SK-N-DZ (cell line): ENCODE measurements around the gene SHROOM3.

Experiments
- DNase-seq: peaks from one replicate; pipeline ENCODE4 v3.0.0-alpha.2; 2015; ENCODE audit warnings: low spot score

The SHROOM3 gene

DNA sequence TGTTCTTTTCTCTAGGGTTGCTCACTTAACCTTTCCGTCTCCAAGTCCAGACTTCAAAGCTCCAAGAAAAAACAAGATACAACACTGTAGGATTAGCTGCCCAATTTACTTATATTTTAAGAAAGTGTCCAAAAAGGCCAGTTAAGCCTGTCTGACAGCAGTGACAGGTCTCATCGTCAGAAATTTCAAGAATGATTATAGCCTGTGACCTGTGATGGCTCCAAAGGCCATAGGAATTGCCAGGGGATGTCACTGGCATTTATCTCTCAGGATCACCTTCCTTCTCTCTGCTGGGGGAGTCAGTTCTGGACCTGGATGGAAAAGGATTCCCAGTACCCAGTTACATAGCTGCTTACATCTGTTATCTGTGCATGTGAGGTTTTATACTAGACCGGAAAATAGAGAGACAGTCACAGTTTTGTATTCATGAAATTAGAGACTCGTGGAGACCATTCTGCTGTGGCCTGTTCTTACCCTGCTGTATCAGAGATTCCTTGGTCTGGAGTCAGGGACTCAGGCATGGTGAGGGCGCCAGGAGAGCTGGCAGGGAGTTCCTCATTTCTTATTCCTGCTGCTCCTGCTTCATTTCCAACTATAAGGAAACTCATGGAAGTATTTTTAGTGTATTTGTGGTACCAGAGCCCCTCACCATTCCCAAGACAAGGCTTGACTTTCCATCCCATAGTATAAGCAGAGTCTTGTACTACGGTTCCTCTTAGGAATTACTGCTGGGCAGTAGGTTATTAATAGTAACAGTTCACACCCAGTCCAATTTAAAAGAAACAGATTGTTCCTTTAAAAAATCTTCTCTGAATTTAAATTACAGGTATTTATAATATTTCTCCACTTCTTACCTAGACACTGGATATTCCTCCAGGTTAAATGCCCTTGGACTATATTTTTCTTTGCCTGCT lies 220.8 kb downstream of the SHROOM3 start:
- no peak for DNase-seq

DNA sequence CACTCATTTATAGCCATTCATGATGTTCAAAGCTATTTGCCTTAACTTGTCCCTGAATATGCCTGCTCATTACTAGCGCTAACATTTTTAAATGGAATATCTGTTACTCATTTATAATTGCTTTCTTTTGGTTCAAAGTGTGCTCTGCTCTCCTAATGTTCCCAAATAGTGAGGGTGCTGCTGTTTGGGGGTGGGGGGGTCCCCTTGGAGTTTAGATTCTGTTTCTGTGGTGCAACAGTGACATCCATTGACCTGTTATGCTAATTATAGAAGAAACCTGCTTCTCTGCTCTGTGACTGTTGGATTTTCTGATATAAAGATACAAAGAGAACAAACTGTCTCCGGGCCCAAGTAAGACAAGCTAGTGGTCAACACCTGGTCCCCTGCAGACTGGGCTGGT lies 222.4 kb downstream of the SHROOM3 start:
- no peak for DNase-seq

DNA sequence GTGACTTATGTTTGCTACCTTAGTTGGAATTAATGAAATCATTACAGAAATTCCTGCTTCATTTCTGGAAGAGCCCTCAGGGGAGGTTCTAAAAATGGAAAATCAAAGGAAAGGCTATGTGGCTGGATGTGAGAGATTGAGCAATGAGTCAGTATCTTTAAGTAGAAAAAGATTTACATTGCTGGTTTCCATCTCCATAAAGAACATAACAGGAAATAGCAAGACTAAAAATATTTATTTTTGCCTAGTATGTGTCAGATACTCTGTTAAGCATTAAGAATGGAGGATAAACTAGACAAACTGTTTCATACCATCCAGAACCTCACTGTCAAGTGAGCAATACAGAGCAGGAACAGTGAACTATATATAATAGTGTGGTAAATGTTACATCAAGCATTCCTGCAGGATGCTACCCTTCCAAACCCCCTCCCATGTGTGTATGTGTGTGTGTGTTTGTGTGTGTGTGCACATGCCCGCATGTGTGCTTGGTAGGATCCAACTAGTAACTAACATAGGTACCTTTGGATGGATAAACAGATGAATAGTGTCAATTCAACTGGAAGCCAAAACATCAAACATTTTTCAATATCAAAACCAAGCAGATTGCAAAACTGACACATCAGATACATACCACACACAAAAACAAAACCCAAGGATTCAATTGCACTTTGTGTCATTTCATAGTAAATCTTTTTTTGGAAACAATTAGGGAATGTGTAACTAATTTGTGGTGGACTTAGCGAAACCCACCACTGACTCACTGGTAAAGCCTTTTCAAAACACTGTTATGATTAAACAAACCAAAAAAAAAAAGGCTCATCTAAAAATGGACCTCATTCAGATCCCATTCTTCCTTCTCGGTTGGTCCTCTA lies 223.4 kb downstream of the SHROOM3 start:
- no peak for DNase-seq

DNA sequence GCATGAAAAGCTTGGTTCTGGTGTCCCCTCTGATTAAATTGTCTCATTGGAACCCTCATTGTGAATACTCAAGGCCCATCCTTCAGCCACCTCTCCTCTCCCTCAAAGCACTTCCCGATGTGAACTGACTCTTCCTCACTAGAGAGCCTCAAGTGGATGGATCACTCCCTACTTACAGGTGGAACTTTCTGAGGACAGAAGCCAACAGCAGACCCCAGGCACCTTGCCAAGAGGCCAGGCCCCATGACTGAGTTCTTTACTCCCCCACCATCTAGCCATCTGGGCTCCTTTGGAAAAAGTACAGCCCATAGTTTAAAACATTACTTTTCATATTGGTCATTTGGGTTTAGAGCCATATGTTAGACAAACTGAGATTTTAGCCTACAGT lies 224.1 kb downstream of the SHROOM3 start:
- no peak for DNase-seq

DNA sequence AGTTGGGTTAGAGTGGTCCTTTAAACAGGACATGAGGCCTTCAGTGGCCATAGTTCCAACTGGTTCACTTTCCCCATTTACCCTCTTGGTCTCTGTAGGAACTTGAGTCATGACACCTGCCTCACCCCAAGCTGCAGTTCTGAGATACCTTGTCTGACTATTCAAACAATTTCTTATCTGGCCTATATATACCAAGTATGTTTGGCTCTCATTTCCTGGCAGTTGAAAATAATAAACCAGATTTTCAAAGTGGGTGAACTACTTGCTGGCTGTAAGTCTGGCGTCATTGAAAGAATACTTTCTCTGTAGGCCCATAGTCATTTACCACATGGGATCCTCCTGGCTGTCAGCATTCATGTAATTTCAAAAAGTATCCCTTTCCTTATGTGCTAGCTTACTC lies 228.8 kb downstream of the SHROOM3 start:
- no peak for DNase-seq

DNA sequence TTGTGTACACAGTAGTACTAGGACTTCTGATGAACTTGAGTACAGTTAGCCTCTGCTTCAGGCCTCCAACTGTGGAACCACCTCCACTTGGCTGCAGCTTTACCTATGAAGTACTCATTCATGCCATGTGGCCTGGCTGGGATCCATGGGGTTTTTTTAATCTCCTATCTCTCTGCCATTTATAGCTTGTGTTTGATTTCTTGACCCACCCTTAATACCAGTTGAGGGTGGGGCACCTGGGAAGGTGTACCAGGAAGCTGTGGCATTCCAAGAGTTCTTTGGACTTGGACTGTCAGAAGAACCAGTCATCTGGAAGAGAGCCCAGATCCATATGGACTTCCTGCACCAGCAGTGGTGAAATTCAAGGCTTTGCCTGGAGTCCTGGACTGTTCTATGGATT lies 230.1 kb downstream of the SHROOM3 start:
- no peak for DNase-seq

DNA sequence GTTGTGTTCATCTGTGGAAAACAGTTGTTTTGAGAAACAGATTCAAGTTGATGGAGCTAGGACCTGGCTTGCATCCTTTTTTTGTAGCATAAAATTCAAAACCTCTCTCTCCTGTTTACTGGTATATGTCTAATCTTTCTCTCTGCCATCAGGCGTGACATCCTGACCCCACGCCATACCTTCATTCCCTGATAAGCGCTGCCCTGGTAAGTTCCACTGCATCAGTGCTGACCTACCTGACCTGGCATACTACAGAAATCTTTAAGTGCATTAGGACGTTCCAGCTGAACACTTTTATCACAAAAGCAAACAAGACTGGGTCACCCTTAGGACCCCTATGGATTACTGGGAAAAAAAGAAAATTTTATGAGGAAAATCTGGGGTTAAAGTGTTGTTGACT lies 230.7 kb downstream of the SHROOM3 start:
- no peak for DNase-seq

DNA sequence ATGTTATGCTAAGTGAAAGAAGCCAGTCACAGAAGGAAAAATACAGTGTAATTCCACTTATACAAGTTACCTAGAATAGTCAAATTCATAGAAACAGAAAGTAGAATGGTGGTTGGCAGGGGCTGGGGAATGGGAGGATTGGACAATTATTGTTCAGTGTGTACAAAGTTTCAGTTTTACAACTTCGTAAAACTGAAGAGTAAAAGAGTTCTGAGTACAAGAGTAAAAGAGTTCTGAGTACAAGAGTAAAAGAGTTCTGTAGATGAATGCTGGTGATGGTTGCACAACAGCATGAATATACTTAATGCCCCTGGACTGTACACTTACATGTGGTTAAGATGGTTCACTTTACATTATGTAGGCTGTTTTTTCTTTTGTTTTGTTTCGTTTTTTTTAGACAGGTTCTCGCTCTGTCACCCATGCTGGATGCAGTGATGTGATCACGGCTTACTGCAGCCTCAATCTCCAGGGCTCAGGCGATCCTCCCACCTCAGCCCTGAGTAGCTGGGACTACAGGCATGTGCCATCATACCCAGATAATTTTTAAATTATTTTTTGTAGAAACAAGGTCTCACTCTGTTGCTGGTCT lies 232.0 kb downstream of the SHROOM3 start:
- no peak for DNase-seq

DNA sequence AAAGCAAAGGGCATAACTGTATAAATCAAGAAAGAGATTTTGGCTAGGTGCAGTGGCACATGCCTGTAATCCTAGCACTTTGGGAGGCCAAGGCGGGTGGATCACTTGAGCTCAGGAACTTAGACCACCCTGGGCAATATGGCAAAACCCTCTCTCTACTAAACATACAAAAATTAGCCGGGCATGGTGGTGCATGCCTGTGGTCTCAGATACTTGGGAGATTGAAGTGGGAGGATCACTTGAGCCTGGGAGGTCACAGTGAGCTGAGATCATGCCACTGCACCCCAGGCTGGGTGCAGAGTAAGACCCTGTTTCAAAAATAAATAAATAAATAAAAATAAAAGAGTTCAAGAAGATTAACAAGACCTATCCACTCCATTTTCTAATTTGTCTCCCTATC lies 235.6 kb downstream of the SHROOM3 start:
- no peak for DNase-seq

DNA sequence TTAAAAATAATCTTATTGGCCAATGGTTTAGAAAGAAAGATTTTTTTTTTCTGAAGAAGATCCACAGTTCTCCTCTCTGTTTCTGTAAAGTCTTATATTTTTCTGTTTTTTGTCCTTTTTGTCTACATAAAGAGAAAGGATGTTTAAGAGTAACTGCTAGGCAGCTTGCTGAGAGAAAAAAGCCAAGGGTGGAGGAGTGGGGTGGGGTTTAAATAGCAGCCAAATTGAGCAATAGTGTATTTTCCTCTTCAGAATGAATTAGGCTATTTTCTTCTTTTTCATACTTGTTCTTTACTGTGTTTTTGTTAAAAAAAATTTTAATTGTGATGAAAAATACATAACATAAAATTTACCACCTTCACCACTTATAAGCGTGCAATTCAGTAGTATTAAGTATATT lies 238.3 kb downstream of the SHROOM3 start:
- DNase-seq = no peak

DNA sequence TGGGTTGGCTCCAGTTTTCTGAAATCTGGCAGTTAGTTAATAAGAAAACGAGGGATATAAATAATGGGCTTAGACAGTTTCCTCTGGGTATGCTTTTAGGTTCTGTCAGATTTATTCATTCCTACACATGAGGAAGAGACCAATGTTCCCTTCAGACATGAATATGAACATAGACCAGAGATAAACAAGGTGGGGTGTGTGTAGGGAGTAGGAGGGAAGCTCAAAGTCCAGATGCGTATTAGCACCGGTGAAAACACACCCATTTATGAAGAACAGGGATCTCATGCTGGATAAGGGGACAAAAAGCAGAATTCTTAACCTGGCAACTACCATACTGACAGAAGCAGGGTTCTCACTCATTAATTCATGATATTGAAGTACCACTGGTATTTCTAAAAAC lies 240.0 kb downstream of the SHROOM3 start:
- no peak for DNase-seq

DNA sequence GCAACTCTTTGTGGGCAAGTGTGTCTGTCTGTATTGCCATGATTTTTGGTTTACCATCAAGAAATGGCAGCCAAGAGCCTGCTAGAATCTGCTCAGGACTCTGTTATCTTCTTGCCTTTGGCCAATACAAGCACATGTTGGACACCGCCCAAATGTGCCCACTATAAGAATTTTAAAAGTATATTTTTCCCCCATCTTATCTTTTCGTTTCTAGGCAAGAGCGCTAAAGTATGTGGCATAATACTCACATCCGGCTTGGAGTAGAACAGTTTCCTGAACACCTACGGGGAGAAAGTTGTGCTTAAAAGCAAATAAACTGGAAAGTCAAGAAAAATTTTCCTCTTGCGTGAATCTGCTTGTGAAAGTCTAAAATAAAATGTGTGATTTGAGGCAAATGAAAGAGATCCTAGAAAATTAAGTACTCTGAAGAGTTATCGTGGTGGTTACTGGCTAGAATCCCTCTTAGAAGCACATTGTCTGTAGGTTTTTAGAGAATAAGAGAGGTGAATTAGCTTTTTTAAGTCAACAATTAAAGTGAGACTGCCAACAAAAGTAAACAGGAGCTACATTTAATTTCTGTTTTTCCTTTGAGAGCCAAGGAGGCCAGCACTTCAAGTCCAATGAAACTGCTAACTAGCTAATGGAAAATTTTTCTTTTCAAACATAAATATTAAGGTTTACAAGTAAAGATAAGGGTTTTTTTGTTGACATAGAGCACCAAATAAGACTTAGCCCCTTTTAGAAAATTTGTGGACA lies 242.7 kb downstream of the SHROOM3 start:
- DNase-seq = no peak

DNA sequence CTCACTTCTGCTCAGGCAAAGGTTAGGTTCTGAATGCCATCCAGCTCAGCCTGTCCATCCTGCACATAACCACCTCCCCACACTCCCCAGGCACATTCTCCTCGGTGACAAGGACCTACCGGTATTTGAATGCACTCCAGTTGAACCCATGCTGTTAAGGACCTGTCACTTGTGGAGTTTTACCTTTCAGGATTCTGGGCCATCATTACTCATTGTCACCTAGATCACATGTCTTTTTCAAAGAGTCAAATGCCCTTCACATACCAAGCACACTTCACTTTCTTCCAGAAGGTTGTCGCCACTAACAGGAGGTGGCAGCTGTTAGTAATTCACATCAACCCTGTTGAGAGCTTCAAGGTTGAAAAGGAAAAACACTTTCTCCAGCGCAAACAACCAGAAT lies 244.7 kb downstream of the SHROOM3 start:
- no peak for DNase-seq

DNA sequence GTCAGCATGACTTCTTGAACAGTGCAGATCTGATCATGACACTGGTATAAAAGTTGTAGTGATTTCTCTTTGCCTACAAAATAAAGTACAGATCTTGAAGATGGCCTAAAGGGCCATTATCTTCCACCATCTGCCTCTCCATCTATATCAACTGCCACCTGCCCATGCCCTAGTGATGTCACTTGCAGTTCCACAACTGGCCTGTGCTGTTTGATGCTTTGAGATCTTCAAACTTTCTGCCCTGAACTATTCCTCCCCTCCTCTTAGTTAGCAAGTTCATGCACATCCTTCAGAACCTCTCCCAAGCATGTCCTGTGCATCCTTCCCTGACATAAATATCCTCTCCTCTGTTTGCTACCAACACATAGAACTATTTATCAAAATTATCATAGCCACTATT lies 245.9 kb downstream of the SHROOM3 start:
- DNase-seq = no peak

DNA sequence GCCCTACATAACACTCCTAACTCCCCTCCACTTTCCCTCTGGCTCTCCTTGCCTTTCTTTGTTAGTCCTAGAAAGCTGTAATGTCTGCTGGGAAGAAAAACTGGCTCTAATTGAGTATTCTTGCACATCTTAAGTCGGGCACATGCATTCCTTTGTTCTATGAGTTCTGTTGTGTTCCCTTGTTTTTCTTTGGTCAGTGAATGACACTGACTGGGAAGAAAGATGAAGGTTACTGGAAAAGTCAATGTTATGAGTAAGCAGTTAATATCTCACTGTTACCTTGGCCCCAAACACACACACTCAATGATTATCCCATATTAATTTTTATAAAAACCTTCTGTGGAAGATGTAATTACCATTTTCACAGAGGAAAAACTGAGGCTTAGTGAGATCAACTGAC lies 247.0 kb downstream of the SHROOM3 start:
- no peak for DNase-seq

DNA sequence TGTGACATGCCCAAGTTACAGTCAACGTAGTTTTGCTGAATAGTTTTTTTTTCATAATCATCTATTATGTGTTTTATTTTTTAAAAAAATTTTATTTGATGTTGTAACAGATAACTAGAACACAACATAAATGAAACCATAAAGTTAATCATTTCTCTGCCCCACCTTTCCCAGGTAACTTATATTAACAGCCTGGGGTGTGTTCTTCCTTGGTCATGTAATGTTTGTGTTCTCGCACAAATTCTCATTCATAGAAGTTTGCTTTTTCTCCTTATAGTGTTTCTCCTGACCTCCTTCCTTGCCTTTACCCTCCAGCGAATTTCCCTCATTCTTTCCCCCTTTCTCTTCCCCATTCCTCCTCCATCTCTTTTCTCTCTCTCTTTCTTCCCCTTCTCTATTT lies 248.1 kb downstream of the SHROOM3 start:
- DNase-seq = no peak

DNA sequence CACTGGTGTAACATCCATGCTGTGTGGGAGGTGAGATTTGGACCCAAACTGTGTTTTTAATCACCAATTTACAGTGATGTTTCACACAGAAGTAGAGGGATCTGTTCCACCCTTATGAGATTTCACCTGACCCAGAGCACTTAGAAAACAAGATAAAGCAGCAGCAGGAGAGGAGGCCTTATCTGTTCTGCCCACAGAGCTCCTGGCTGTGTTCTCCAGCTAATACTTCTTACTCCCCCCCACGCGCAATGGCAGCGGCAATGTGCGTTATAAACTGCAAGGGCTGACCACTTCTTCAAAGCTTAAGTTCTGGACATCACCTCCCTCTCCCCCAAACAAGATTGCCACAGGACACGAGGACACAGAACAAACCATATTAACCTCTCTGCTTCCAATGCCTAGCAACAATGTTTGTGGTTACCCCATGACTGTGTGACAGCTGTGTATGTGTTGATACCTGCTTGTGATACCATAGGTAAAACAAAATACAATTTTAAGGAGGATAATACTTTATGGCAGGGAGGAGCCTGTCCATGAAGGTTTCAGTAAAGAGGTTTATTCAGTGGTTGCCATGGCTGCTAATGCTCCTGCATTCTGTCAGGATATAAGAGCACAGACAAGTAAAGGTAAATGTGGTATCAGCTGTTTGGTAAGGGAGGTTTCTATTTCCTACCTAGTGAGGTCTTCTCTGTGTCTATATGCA lies 252.9 kb downstream of the SHROOM3 start:
- DNase-seq = peak; percentile 37

DNA sequence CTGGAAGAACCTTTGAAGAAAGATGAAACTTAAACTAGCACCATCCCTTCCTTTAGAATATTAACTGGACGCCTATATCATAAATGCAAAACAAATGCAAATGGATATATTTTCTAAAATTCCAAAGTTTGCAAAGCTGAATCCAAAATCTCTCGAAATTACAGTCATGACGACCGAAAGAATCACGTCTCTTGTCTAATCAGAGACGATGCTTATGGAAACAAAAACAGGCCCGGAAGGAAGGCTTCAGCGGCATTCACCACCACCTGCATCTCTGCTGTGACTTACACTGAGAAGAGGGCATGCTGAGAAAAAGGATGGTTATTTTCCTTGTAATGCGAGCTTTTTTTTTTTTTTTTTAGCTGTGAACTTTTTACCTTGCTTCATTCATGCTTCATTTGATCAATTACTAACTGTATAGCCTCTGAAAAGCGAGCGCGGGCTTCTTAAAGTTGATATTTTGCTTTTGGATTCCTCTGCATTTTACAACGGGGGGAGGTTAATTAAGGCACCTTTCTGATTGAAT lies 253.7 kb downstream of the SHROOM3 start:
- DNase-seq = peak; percentile 23

DNA sequence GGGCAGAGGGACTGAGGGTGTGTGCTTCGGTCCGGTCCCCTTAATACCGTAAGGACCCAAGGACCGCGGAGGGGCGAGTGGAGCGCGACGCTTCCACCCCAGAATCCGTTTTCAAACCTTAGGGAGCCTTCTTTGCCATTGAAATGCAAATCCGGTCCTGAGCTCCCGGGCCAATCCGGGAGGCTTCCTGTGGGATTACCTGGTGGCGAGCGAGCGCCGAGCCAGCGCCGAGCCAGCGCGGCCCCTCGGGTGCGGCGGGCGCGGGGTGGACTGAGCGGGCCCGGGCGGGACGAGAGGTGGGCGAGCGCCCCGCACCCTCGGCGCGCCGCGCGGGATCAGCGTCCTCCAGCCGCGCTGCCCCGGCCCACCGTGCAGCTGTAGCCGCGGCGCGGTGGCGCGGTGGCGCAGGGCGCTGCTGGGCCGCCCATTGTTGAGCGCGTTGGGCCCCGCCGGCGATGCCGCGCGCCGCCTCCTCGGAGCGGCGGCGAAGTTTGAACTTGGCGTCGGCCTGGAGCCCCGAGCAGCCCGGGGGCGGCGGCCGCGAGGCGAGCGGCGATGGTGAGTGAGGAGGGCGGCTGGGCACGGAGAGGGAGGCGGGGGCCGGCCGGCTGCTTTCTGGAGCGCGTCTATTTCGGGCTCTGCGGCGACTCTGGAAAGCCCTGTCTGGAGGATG lies 254.3 kb downstream of the SHROOM3 start:
- peak; percentile 40 for DNase-seq
